GM12878 (cell line): ENCODE measurements around the gene SORBS1. TPM values are rescaled to one million over a fixed set of nuclear protein-coding genes. Genes with fewer than 3 reads are reported as not detected.

Experiments
- ATAC-seq: fragments of 200-7000 bp; cut with Tn5 transposase; 3 replicates; pipeline ENCODE4 v1.9.1; 2020; ENCODE audit warnings: mild to moderate bottlenecking, moderate library complexity
- BruUV-seq: library from RNA; stranded (reverse); fragments of 400-500 nt; replicated peaks from 2 replicates; lab custom pipeline; 2021; lab: Mats Ljungman, UMichigan
- CTCF ChIA-PET: fragments of 300-600 bp; sonication (Branson Sonifier 250); formaldehyde crosslinking; extraction: SDS; loops from one replicate; lab custom pipeline; 2021; ENCODE audit warnings: inconsistent platforms; lab: Yijun Ruan, JAX
- POLR2A ChIA-PET: fragments of 350-600 bp; formaldehyde crosslinking; extraction: SDS; loops from one replicate; lab custom pipeline; 2021; ENCODE audit warnings: inconsistent platforms; lab: Charles Lee
- RAD21 ChIA-PET: fragments of 300-600 bp; sonication (Branson Sonifier 250); formaldehyde crosslinking; loops from one replicate; lab custom pipeline; 2023; ENCODE audit warnings: antibody characterized with exemption; ENCODE audit not compliant: unreplicated experiment; lab: Charles Lee
- SMC1A ChIA-PET: fragments of 300-600 bp; sonication (Branson Sonifier 250); formaldehyde crosslinking; loops from one replicate; lab custom pipeline; 2023; ENCODE audit not compliant: unreplicated experiment, uncharacterized antibody; lab: Charles Lee
- DNase-seq: peaks from one replicate; pipeline ENCODE4 v3.0.0-alpha.2; 2011; ENCODE audit warnings: low read depth, low spot score
- FAIRE-seq: peaks from 3 replicates; lab custom pipeline; 2011; peaks lifted over from hg19 to GRCh38; lab: Jason Lieb, UNC
- H2AFZ ChIP-seq: 2 replicates; pipeline ENCODE4 v1.6.0; 2011; ENCODE audit warnings: low read depth, low read length, control low read depth; ENCODE audit not compliant: control insufficient read depth
- H3K27ac ChIP-seq: 2 replicates; pipeline ENCODE4 v1.5.1; 2011; ENCODE audit warnings: control low read depth; ENCODE audit not compliant: control insufficient read depth, insufficient read depth
- H3K27me3 ChIP-seq, 2 experiments: replicated peaks in 1 of 2; 2 replicates each; pipeline versions ENCODE4 v1.6.0 to v1.6.1; 2011; ENCODE audit warnings: low read length in 1 of 2; ENCODE audit not compliant: control insufficient read depth in 2 of 2, insufficient read depth in 2 of 2
- H3K36me3 ChIP-seq, 2 experiments: 2 replicates each; pipeline ENCODE4 v1.5.1; 2011; ENCODE audit warnings: low read length in 1 of 2; ENCODE audit not compliant: control insufficient read depth in 2 of 2, insufficient read depth in 2 of 2
- H3K4me1 ChIP-seq: 2 replicates; pipeline ENCODE4 v1.6.1; 2011; ENCODE audit warnings: mild to moderate bottlenecking, low read length, moderate library complexity, mixed read lengths; ENCODE audit not compliant: control insufficient read depth, insufficient read depth
- H3K4me2 ChIP-seq: 2 replicates; pipeline ENCODE4 v1.6.0; 2011; ENCODE audit warnings: control low read depth; ENCODE audit not compliant: control insufficient read depth, insufficient read depth
- H3K4me3 ChIP-seq: fragments of 200-600 bp; sonication (generic); 2 replicates; pipeline ENCODE4 v1.5.1; 2016
- H3K79me2 ChIP-seq: 2 replicates; pipeline ENCODE4 v1.6.0; 2011; ENCODE audit warnings: low read length; ENCODE audit not compliant: control insufficient read depth, insufficient read depth
- H3K9ac ChIP-seq: 2 replicates; pipeline ENCODE4 v1.8.0; 2011; ENCODE audit warnings: low read length, control low read depth, mixed read lengths; ENCODE audit not compliant: control insufficient read depth, insufficient read depth
- H3K9me3 ChIP-seq: replicated peaks from 3 replicates; pipeline ENCODE4 v1.5.1; 2011; ENCODE audit warnings: mild to moderate bottlenecking, low read length; ENCODE audit not compliant: control insufficient read depth, insufficient read depth
- H4K20me1 ChIP-seq: 2 replicates; pipeline ENCODE4 v1.6.0; 2011; ENCODE audit not compliant: control insufficient read depth, insufficient read depth
- NFIC ChIP-seq: IDR thresholded peaks from 2 replicates; pipeline ENCODE4 v1.6.1; 2012; ENCODE audit warnings: low read depth, mild to moderate bottlenecking, inconsistent platforms, low read length, moderate library complexity
- RUNX3 ChIP-seq: IDR thresholded peaks from 2 replicates; pipeline ENCODE4 v1.6.1; 2012; ENCODE audit warnings: low read length, inconsistent platforms
- SIN3A ChIP-seq: IDR thresholded peaks from 2 replicates; pipeline ENCODE4 v1.6.1; 2012; ENCODE audit warnings: low read depth, low read length, improper control_type of control experiment
- STAT1 ChIP-seq: fragments of 450-650 bp; conservative IDR thresholded peaks from 2 replicates; pipeline ENCODE4 v1.6.1; 2014; ENCODE audit warnings: antibody characterized with exemption, mild to moderate bottlenecking
- WGBS: methylation state at CpG from one replicate; pipeline ENCODE4 v1.1.6; 2016; ENCODE audit warnings: low lambda C conversion rate; ENCODE audit not compliant: insufficient replicate concordance, insufficient coverage; ENCODE audit errors: missing lambda C conversion rate; 5-methylcytosine and 5-hydroxymethylcytosine counted together
- in situ Hi-C: fragments of 300-500 bp; cut with MboI; formaldehyde crosslinking; loops from 9 replicates; pipeline ENCODE4 v1.14.3; 2018; ENCODE audit warnings: mixed read lengths
- intact Hi-C: fragments of 100-400 bp; cut with micrococcal nuclease; formaldehyde crosslinking; loops from one replicate; pipeline ENCODE4 v1.14.2; 2022; ENCODE audit not compliant: unreplicated experiment
- polyA plus RNA-seq, 11 experiments: library from polyadenylated mRNA; depleted of rRNA in 4 of 11; unstranded in 6 of 11; stranded (reverse) in 5 of 11; fragments of >200 nt; fragmentation: Nextera tagmentation in 4 of 11; fragmentation: Illumina TruSeq in 1 of 11; extraction: Ambion mirVana in 4 of 11; extraction: Trizol in 1 of 11; gene quantifications; 1 replicate in 1 of 11; 2 replicates in 10 of 11; pipeline versions ENCODE4 v1.2.1 to v1.2.3, GENCODE V29; 2011 to 2016; ENCODE audit warnings: inconsistent platforms in 2 of 11, missing spikeins in 2 of 11, low read depth in 1 of 11
- total RNA-seq, 4 experiments: library from RNA; depleted of rRNA in 3 of 4; stranded (reverse); fragments of >200 nt in 3 of 4; fragmentation: Illumina TruSeq in 1 of 4; extraction: Trizol in 1 of 4; gene quantifications; 2 replicates each; pipeline versions ENCODE4 v1.2.1 to v1.2.3, GENCODE V29; 2013 to 2021

Gene SORBS1
- total and polyA plus RNA-seq, 10 of the 15 experiments (the other 5 are each of a cell fraction or from before 2014, with no cell fraction given) = 0.13 to 0.75 (median 0.39) TPM

DNA sequence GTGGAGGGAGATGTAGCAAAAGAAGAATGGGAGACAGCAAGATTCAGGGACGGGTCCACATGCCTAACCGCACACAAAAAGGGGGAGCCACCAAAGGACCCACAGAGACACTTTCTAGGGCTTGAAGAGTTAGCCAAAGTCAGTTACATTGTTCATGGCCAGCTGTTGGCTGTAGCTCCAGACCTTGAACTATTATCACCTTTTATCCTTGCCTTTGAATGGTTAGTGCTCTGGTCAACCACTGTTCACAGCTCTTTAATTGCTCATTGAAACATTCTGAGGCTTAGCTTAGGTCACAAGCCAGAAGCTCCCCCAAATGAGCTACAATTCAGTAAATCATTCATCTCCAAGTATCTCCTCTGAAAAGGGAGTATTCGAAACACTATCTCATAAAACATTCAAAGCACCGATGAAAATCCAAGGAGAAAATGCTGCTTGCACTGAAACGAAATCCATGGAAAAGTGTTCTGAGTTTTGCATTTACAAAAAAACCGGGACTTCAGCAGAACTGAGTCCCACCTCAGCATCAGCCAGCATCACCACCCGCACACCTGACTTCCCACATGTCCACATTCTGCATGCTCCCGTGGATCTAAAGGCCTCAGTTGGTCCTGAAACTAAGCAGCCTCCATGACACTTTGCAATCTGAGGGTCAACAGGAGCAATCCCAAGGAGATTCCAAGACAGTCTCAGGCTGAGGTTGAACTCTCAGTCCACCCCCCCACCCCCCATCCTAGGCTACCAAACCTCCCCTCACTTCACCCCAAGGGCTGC lies 4.0 kb downstream of the SORBS1 start:
- TF ChIP-seq SIN3A = no peak
- TF ChIP-seq, all 136 proteins: peak for 0
- POLR2A ChIA-PET = interaction anchor here (0.6 kb wide), 3 partner anchors 39 to 518 kb away, joined by 3 to 4 read pairs (median 3); partner anchors contain the start of gene ENTPD1
- Histone ChIP-seq H3K4me3 (no peak overlapping the region), H3K36me3 (no peaks in the 10 kb centered on the region), H4K20me1 (no peaks in the 10 kb centered on the region), H3K4me2 (no peak overlapping the region), H3K79me2 (no peaks in the 10 kb centered on the region), H3K9ac (no peak overlapping the region), H3K9me3 (no peaks in the 10 kb centered on the region), H3K27me3 (peaks cover 3% of the 10 kb centered on the region in 2 experiments; a peak in 3 of 4 replicates), H3K27ac (no peak overlapping the region), H2AFZ (no peak overlapping the region), H3K4me1 (no peaks in the 10 kb centered on the region; the same call in 1 of the 2 replicates)
- intact Hi-C loops (no loop called here), in situ Hi-C loops (no loop called here)
- RAD21 ChIA-PET = no interaction called here
- DNase-seq (no peak), FAIRE-seq (no peak), ATAC-seq (no peak)
- no TSS peak for BruUV-seq
- WGBS = 35% methylated on average over 8 of the region's 8 CpGs
- CTCF ChIA-PET = interaction anchor here (0.6 to 1.2 kb wide), 3 partner anchors 43 to 762 kb away, joined by 3 to 4 read pairs (median 3); no protein-coding TSS in a partner anchor
- SMC1A ChIA-PET = no interaction called here

DNA sequence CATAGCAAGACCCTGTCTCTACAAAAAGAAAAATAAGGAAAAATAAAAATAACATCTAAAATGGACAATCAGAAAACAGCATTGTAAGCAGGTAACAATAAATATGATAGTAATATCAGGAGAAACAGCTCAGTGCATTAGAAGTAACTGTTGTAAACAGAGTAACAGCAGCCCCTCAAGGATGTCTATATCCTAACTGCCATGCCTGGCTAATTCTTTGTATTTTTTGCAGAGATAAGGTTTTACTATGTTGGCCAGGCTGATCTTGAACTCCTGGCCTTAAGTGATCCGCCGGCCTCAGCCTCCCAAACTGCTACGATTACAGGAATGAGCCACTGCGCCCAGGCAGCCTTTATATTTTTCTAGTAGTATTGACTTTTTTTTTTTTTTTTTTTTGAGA lies 7.5 kb downstream of the SORBS1 start:
- Histone ChIP-seq H3K79me2 (no peaks in the 10 kb centered on the region), H3K4me3 (no peak overlapping the region), H3K4me2 (no peak overlapping the region), H3K27ac (no peak overlapping the region), H3K9me3 (no peaks in the 10 kb centered on the region), H4K20me1 (no peaks in the 10 kb centered on the region), H2AFZ (no peak overlapping the region), H3K4me1 (no peaks in the 10 kb centered on the region), H3K36me3 (no peaks in the 10 kb centered on the region), H3K9ac (no peak overlapping the region), H3K27me3 (peaks cover 0 to 1% of the 10 kb centered on the region in 2 experiments; a peak in 3 of 4 replicates)
- WGBS = 95% methylated on average over 4 of the region's 4 CpGs
- no TSS peak for BruUV-seq
- DNase-seq = no peak
- no peak for ATAC-seq
- FAIRE-seq = no peak
- TF ChIP-seq NFIC (no peak), STAT1 (no peak), RUNX3 (no peak)
- ChIA-PET SMC1A (no interaction called here), CTCF (no interaction called here), POLR2A (no interaction called here), RAD21 (no interaction called here)
- in situ Hi-C loops (no loop called here), intact Hi-C loops (no loop called here)
